ENCODE data around the gene PEX3. TPM values are rescaled to one million over a fixed set of nuclear protein-coding genes. Genes with fewer than 3 reads are reported as not detected.

Gene PEX3
- total RNA-seq, 1 donor from 2014 or later, result 17.4 TPM

GRCh38 chr6:143490775-143491174 is 40.2 kb downstream of the PEX3 start:
- Histone ChIP-seq H3K36me3 (peaks cover 0 to 3% of the 10 kb centered on the region in 2 donors), H3K27me3 (no peaks in the 10 kb centered on the region), H3K4me1 (no peaks in the 10 kb centered on the region), H3K9me3 (no peaks in the 10 kb centered on the region), H3K4me3 (no peak overlapping the region), H3K27ac (no peak overlapping the region)
- intact Hi-C loops (cut with DNase I), result no loop called here
- TF ChIP-seq POLR2A (IDR thresholded peaks at IDR 0.05), result no peak
- TF ChIP-seq CTCF (IDR thresholded peaks at IDR 0.05), result no peak
- no peak for TF ChIP-seq POLR2AphosphoS5 (IDR thresholded peaks at IDR 0.05; ENCODE audit: insufficient read depth in 1 of 2, low read depth in 1 of 2)
- no peak for DNase-seq (ENCODE audit: extremely low spot score in 2 of 2)

GRCh38 chr6:143496974-143497373 is 46.4 kb downstream of the PEX3 start:
- H3K27ac ChIP-seq, result no peak overlapping the region
- peaks cover 0 to 8% of the 10 kb centered on the region in 2 donors for H3K36me3 ChIP-seq
- no peaks in the 10 kb centered on the region for H3K9me3 ChIP-seq
- TF ChIP-seq CTCF (IDR thresholded peaks at IDR 0.05), result no peak
- TF ChIP-seq POLR2AphosphoS5 (IDR thresholded peaks at IDR 0.05; ENCODE audit: insufficient read depth in 1 of 2, low read depth in 1 of 2), result no peak
- TF ChIP-seq POLR2A (IDR thresholded peaks at IDR 0.05), result no peak
- H3K27me3 ChIP-seq, result no peaks in the 10 kb centered on the region
- no peaks in the 10 kb centered on the region for H3K4me1 ChIP-seq
- H3K4me3 ChIP-seq, result no peak overlapping the region
- intact Hi-C loops (cut with DNase I), result no loop called here
- DNase-seq (ENCODE audit: extremely low spot score in 2 of 2), result no peak

- no peak overlapping the region for H3K27ac ChIP-seq
- H3K36me3 ChIP-seq, result peaks cover 0 to 8% of the 10 kb centered on the region in 2 donors
- no peaks in the 10 kb centered on the region for H3K9me3 ChIP-seq
- no peak overlapping the region for H3K4me3 ChIP-seq
- no peak for DNase-seq (ENCODE audit: extremely low spot score in 2 of 2)
- no peaks in the 10 kb centered on the region for H3K4me1 ChIP-seq
- no peak for TF ChIP-seq POLR2A (IDR thresholded peaks at IDR 0.05)
- no peak for TF ChIP-seq CTCF (IDR thresholded peaks at IDR 0.05)
- no peak for TF ChIP-seq POLR2AphosphoS5 (IDR thresholded peaks at IDR 0.05; ENCODE audit: insufficient read depth in 1 of 2, low read depth in 1 of 2)
- intact Hi-C loops (cut with DNase I), result no loop called here
- H3K27me3 ChIP-seq, result no peaks in the 10 kb centered on the region
Measured at GRCh38 chr6:143498428-143498827, 47.8 kb downstream of the PEX3 start.

GRCh38 chr6:143501851-143502250 is 51.2 kb downstream of the PEX3 start:
- no peaks in the 10 kb centered on the region for H3K4me1 ChIP-seq
- H3K27ac ChIP-seq, result no peak overlapping the region
- H3K36me3 ChIP-seq, result peaks cover 0 to 7% of the 10 kb centered on the region in 2 donors
- H3K27me3 ChIP-seq, result no peaks in the 10 kb centered on the region
- TF ChIP-seq POLR2A (IDR thresholded peaks at IDR 0.05) (no peak), CTCF (IDR thresholded peaks at IDR 0.05) (no peak), POLR2AphosphoS5 (IDR thresholded peaks at IDR 0.05; ENCODE audit: insufficient read depth in 1 of 2, low read depth in 1 of 2) (no peak)
- H3K4me3 ChIP-seq, result no peak overlapping the region
- no peak for DNase-seq (ENCODE audit: extremely low spot score in 2 of 2)
- H3K9me3 ChIP-seq, result no peaks in the 10 kb centered on the region
- intact Hi-C loops (cut with DNase I), result no loop called here

GRCh38 chr6:143504369-143504768 is 53.8 kb downstream of the PEX3 start:
- TF ChIP-seq POLR2AphosphoS5 (IDR thresholded peaks at IDR 0.05; ENCODE audit: insufficient read depth in 1 of 2, low read depth in 1 of 2) (no peak), POLR2A (IDR thresholded peaks at IDR 0.05) (no peak), CTCF (IDR thresholded peaks at IDR 0.05) (no peak)
- no peaks in the 10 kb centered on the region for H3K9me3 ChIP-seq
- DNase-seq (ENCODE audit: extremely low spot score in 2 of 2), result no peak
- H3K36me3 ChIP-seq, result peaks cover 0 to 3% of the 10 kb centered on the region in 2 donors
- no peaks in the 10 kb centered on the region for H3K27me3 ChIP-seq
- H3K27ac ChIP-seq, result no peak overlapping the region
- H3K4me3 ChIP-seq, result no peak overlapping the region
- intact Hi-C loops (cut with DNase I), result no loop called here
- peaks cover 4% of the 10 kb centered on the region for H3K4me1 ChIP-seq
